ENCODE measurements around the gene QSOX1.
"Not testable (repeated sequence)": the region's sequence is repeated elsewhere in the genome, so short reads cannot be mapped to it uniquely, and the experiment has no call there.

QSOX1 gene, protein sequence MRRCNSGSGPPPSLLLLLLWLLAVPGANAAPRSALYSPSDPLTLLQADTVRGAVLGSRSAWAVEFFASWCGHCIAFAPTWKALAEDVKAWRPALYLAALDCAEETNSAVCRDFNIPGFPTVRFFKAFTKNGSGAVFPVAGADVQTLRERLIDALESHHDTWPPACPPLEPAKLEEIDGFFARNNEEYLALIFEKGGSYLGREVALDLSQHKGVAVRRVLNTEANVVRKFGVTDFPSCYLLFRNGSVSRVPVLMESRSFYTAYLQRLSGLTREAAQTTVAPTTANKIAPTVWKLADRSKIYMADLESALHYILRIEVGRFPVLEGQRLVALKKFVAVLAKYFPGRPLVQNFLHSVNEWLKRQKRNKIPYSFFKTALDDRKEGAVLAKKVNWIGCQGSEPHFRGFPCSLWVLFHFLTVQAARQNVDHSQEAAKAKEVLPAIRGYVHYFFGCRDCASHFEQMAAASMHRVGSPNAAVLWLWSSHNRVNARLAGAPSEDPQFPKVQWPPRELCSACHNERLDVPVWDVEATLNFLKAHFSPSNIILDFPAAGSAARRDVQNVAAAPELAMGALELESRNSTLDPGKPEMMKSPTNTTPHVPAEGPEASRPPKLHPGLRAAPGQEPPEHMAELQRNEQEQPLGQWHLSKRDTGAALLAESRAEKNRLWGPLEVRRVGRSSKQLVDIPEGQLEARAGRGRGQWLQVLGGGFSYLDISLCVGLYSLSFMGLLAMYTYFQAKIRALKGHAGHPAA

DNA sequence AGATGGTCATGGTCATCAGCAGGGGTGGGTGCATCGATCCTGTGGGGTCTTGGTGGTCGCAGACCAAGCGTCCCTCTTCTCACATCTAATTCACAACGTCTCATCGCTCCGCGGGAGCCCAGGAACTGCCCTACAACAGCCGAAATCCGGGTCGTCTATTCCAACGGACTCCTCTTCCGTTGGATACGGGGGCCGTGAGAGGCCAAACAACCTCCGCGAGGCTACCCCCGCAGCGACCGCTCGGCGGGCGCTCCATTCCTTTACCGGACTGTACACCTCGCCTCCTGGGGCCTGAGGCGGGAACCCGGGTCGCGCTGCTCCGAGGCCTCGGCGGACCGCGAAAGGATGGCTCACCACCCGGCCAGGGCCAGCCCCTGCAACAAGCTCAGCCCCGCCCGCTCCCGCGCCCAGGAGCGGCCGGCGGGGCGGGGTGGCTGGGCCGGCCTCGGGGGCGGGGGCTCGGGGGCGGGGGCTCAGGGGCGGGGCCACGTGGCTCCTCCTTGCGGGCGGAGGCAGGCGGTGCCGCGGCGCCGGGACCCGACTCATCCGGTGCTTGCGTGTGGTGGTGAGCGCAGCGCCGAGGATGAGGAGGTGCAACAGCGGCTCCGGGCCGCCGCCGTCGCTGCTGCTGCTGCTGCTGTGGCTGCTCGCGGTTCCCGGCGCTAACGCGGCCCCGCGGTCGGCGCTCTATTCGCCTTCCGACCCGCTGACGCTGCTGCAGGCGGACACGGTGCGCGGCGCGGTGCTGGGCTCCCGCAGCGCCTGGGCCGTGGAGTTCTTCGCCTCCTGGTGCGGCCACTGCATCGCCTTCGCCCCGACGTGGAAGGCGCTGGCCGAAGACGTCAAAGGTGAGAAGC lies at the start of gene QSOX1:
Gene QSOX1, plus strand, starts transcription at position 545 of the 857 bp plus-strand sequence. Its CDS starts 39 bp downstream, at position 584.
- no peaks in the 10 kb centered on the region for H3K27me3 Mint-ChIP-seq
- H3K9me3 Mint-ChIP-seq, result no peaks in the 10 kb centered on the region
- H3K4me1 Mint-ChIP-seq (ENCODE audit: low read depth), result peaks cover 59% of the 10 kb centered on the region
- peaks cover 54% of the 10 kb centered on the region for H3K36me3 Mint-ChIP-seq (ENCODE audit: low read depth)
- peak within 1 kb of the TSS; percentile 98 for H3K27ac Mint-ChIP-seq
- intact Hi-C loops (cut with micrococcal nuclease), result loop anchor here (10.0 kb wide), 1 partner anchor 270 kb away; the partner anchor contains the start of gene TOR1AIP1
- H3K4me3 Mint-ChIP-seq, result peak within 1 kb of the TSS; percentile 98

DNA sequence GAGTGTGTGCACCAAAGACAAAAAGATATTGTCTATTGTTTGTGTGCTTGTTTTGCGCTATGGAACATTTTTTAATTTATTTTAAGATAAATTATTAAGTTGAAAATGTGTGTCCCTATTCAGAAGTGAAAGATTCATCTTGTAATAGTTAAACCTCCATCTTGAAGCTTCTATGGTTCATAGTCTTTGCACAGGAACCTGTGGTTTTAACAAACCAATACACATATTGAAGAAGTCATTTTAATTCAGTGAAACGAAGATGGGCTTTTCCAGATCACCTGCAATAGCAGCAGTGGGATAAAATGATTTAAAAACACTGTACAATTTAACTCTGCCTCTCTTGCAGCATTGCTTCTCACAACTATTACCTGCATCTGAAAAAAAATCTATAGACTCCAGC lies 42.6 kb upstream of the QSOX1 start:
- no peaks in the 10 kb centered on the region for H3K9me3 Mint-ChIP-seq
- H3K27ac Mint-ChIP-seq, result no peak overlapping the region
- H3K36me3 Mint-ChIP-seq (ENCODE audit: low read depth), result peaks cover 77% of the 10 kb centered on the region
- H3K4me3 Mint-ChIP-seq, result no peak overlapping the region
- intact Hi-C loops (cut with micrococcal nuclease), result no loop called here
- H3K4me1 Mint-ChIP-seq (ENCODE audit: low read depth), result peaks cover 16% of the 10 kb centered on the region
- H3K27me3 Mint-ChIP-seq, result no peaks in the 10 kb centered on the region

DNA sequence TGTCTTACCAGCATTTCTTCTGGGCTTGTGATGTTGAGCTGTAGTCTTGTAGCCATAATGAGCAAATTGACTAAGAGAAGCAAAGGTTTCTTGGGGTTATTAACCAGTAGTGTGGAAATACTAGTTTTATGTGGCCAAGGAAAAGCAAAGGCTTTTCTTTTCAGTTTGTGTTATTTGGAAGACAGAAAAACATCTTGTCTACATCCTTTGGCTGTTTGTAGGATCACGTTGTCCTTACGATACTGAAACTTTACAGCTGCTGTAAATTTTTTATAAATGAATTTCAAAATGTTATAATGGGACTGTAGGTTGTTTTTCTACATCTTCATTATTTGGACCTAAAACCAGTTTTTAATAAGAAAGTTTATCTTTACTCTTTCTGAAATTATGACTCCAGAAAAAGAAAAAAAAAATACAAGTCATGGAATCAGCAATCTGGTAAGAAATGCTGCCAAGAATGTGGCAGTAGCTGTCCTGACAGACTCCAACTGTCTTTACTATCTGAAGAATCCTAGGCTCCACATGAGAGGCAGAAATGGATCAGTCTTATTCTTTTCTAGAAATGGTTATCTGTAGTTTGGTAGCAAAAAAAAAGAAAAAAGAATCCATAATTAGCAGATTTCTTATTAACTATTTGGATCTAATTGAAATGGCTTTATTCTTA lies 41.6 kb upstream of the QSOX1 start:
- H3K27ac Mint-ChIP-seq, result no peak overlapping the region
- H3K4me1 Mint-ChIP-seq (ENCODE audit: low read depth), result peaks cover 18% of the 10 kb centered on the region
- H3K36me3 Mint-ChIP-seq (ENCODE audit: low read depth), result peaks cover 67% of the 10 kb centered on the region
- intact Hi-C loops (cut with micrococcal nuclease), result no loop called here
- no peaks in the 10 kb centered on the region for H3K9me3 Mint-ChIP-seq
- no peak overlapping the region for H3K4me3 Mint-ChIP-seq
- H3K27me3 Mint-ChIP-seq, result no peaks in the 10 kb centered on the region

DNA sequence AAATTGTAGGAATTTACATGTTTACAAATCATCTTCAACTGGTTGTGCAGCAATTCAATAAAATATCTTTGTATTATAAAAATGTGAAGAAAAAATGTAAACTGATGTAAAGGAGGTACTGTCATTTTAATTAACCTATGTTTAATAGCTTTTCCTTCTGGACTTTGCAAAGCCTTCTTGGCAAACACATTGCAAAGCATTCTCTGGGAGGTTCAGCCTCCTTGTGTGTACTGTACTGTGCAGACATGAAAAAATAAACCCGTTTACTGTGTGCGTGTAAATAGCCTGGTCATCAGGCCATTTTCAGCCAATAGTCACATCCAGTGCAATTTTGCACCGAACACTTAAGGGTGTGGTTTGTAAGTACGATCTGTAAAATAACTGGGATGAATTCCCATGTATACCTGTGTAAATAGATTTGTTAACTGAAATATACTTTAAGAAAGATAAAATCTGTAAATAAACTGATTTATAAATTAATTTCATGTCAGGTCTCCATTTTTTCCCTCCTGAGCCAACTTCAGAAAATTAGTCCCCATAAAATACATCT lies 40.2 kb upstream of the QSOX1 start:
- H3K27me3 Mint-ChIP-seq, result no peaks in the 10 kb centered on the region
- H3K27ac Mint-ChIP-seq, result no peak overlapping the region

DNA sequence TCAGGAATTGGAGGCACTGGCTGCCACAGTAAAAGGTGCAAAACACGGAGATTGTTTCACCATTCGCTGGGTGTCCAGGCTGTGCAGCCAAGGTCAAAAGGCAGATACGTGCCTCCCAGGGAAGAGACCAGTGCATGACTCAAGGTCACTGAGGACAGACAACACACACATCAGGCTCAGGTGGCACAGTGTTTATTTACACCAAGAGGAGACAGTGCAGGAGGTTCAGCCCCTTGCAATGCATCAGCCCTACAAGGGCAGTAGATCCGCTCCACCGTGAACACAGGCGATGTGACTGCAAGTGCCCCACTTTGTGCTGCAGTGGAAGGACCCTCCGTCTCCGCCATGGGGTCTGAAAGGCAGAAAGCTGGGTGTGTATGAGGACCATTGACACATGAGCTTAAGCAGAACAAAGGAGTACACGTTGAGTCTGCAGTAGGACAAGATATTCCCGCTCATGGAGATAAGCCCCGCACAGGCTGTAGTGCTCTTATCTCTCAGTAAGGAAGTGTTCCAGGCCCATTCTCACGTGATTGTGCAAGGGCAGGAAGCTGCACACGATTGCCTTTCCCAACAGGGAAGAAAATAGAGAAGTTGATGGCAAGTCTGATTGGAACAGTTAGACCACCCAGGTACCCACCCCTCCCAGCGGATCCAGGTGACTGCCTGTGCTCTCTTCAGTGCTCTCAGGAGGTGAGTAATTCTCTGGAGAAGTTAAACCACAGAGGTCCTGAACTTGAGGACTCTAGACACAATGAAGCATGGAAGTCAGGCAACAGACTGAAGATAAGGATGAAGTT lies 37.5 kb upstream of the QSOX1 start:
- Mint-ChIP-seq H3K27ac (no peak overlapping the region), H3K27me3 (no peaks in the 10 kb centered on the region), H3K4me1 (ENCODE audit: low read depth) (peaks cover 32% of the 10 kb centered on the region), H3K4me3 (no peak overlapping the region), H3K9me3 (no peaks in the 10 kb centered on the region), H3K36me3 (ENCODE audit: low read depth) (peaks cover 27% of the 10 kb centered on the region)
- intact Hi-C loops (cut with micrococcal nuclease), result no loop called here

More for the DNA sequence above, 40.2 kb upstream of the QSOX1 start:
- H3K36me3 Mint-ChIP-seq (ENCODE audit: low read depth), result peaks cover 53% of the 10 kb centered on the region
- H3K4me1 Mint-ChIP-seq (ENCODE audit: low read depth), result peaks cover 21% of the 10 kb centered on the region
- H3K9me3 Mint-ChIP-seq, result no peaks in the 10 kb centered on the region
- intact Hi-C loops (cut with micrococcal nuclease), result no loop called here
- H3K4me3 Mint-ChIP-seq, result no peak overlapping the region

DNA sequence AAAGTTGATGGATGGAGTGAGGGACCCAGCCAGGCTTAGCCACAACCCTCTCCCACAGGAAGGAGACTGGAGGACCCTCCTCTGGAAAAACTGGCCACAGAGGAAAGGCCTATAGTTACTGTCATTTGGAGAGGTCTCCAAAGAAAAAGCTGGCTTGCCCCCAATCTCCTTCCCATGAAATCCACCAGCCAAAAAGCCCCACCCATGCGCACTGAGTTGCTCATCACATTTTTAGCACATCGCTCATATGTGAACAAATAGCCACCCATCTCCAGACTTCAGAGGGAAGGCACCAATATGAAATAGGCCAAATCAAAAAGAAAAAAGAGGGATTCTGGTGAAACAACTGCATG lies 36.9 kb upstream of the QSOX1 start:
- Mint-ChIP-seq H3K27ac (no peak overlapping the region), H3K36me3 (ENCODE audit: low read depth) (peaks cover 21% of the 10 kb centered on the region), H3K4me1 (ENCODE audit: low read depth) (peaks cover 32% of the 10 kb centered on the region), H3K27me3 (no peaks in the 10 kb centered on the region), H3K9me3 (no peaks in the 10 kb centered on the region), H3K4me3 (no peak overlapping the region)
- intact Hi-C loops (cut with micrococcal nuclease), result no loop called here

DNA sequence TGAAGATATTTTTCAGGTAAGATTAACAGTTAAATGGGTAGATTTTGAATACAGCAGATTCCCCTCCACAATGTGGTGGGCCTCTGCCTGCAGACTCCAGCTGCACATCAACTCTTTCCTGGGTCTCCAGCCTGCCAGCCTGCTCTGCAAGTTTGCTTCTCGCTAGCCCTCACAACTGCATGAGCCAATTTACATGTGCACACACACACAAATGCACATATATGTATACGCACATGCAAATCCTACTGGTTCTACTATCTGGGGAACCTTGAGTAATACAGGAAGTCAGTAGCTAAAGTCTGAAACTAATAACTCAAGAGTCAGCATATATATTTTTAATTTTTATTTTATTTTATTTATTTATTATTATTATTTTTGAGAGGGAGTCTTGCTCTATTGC lies 34.8 kb upstream of the QSOX1 start:
- Mint-ChIP-seq H3K36me3 (ENCODE audit: low read depth) (peaks cover 10% of the 10 kb centered on the region), H3K27me3 (no peaks in the 10 kb centered on the region), H3K4me1 (ENCODE audit: low read depth) (peaks cover 32% of the 10 kb centered on the region), H3K4me3 (no peak overlapping the region), H3K9me3 (no peaks in the 10 kb centered on the region), H3K27ac (no peak overlapping the region)
- intact Hi-C loops (cut with micrococcal nuclease), result no loop called here

DNA sequence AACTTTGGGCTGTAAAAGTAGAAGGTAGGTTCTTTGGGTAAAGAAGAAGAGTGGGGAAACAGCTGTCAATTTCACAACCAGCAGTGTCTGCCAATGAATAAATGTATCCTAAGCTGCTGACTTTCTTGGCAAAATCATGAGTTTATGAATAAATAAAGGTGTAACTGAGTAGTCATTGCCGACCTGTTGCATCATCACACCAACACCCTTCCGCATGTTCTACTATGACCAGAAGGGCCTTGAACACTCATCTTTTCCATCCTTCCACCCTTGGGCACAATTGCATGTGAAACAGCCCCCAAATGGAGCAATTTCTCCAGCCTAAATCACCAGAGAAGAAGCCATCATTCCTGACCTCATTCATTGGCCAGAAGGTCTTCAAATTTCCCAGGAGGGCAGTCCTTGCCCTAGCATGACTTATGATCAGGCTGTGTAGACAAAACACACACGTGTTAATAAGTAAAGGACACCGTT lies 31.2 kb upstream of the QSOX1 start:
- no peaks in the 10 kb centered on the region for H3K36me3 Mint-ChIP-seq (ENCODE audit: low read depth)
- no peaks in the 10 kb centered on the region for H3K9me3 Mint-ChIP-seq
- intact Hi-C loops (cut with micrococcal nuclease), result no loop called here
- H3K27ac Mint-ChIP-seq, result no peak overlapping the region
- H3K27me3 Mint-ChIP-seq, result no peaks in the 10 kb centered on the region
- H3K4me3 Mint-ChIP-seq, result no peak overlapping the region
- H3K4me1 Mint-ChIP-seq (ENCODE audit: low read depth), result peaks cover 25% of the 10 kb centered on the region

DNA sequence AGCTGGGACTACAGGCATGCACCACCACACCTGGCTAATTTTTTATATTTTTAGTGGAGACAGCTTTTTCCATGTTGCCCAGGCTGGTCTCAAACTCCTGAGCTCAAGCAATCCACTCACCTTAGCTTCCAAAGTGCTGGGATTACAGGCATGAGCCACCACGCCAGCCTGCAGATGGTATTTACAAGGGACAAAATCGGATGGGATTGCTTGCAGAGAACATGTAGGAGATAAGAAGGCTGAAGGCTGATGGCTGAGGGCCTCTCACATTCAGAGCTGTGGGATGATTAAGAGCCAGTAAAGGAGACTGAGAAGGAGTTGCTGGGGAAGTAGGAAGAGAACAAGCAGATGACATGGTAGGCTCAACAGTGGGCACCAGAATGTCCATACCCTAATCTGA lies 24.0 kb upstream of the QSOX1 start:
- intact Hi-C loops (cut with micrococcal nuclease), result no loop called here
- Mint-ChIP-seq H3K36me3 (ENCODE audit: low read depth) (no peaks in the 10 kb centered on the region), H3K9me3 (no peaks in the 10 kb centered on the region), H3K27me3 (no peaks in the 10 kb centered on the region), H3K27ac (no peak overlapping the region), H3K4me3 (no peak overlapping the region), H3K4me1 (ENCODE audit: low read depth) (peaks cover 51% of the 10 kb centered on the region)

DNA sequence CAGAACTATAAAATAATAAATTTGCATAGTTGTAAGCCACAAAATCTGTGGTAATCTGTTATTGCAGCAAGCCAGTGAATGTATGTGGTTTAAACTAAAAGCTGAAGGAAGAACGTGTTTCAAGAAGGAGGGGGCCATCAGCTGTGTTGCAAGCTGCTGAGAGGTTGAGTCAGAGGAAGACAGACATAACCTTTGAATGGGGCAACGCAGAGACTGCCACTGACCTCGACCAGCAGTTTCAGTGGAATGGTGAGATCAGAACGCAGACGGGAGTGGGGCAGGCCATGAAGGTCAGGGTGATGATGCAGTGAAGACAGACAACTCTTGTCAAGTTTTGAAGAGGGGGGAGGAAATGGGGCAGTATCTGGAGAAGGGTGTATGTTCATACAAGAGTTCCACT lies 23.2 kb upstream of the QSOX1 start:
- no peaks in the 10 kb centered on the region for H3K9me3 Mint-ChIP-seq
- H3K27ac Mint-ChIP-seq, result peak overlapping the region; percentile 33
- peaks cover 58% of the 10 kb centered on the region for H3K4me1 Mint-ChIP-seq (ENCODE audit: low read depth)
- intact Hi-C loops (cut with micrococcal nuclease), result no loop called here
- H3K4me3 Mint-ChIP-seq, result no peak overlapping the region
- no peaks in the 10 kb centered on the region for H3K36me3 Mint-ChIP-seq (ENCODE audit: low read depth)
- no peaks in the 10 kb centered on the region for H3K27me3 Mint-ChIP-seq

DNA sequence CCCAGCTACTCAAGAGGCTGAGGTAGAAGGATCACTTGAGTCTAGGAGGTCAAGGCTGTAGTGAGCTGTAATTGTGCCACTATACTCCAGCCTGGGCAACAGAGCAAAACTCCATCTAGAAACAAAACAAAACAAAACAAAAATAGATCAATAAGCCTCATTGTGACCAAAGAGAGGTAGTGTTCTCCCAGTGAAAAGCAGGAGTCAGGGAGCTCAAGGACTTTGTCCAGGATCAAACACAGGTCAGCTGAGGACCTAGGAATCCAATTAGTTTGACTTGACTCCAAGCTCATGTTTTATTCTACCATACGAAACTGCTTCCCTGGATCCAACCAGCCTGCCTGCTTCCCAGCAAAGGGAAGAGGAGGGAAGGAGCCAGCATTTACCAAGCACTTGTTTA lies 21.5 kb upstream of the QSOX1 start:
- Mint-ChIP-seq H3K4me1 (ENCODE audit: low read depth) (peaks cover 53% of the 10 kb centered on the region), H3K27me3 (no peaks in the 10 kb centered on the region)
- intact Hi-C loops (cut with micrococcal nuclease), result no loop called here

DNA sequence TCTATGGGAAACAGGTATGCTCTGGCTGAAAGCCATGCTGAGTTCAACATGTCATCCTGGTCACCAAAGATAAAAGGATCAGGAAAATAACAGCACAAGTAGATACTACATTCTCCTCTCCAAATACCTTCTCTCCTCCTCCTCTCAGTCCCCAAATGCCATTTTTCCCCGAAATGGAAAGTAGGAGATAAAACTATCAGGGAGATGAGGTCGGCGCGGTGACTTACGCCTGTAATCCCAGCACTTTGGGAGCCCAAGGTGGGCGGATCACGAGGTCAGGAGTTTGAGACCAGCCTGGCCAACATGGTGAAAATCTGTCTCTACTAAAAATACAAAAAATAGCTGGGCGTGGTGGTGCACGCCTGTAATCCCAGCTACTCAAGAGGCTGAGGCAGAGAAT lies 21.0 kb upstream of the QSOX1 start:
- H3K27me3 Mint-ChIP-seq; H3K27ac Mint-ChIP-seq; H3K4me3 Mint-ChIP-seq; H3K9me3 Mint-ChIP-seq; H3K36me3 Mint-ChIP-seq (ENCODE audit: low read depth); intact Hi-C loops (cut with micrococcal nuclease): not testable (repeated sequence)
- H3K4me1 Mint-ChIP-seq (ENCODE audit: low read depth), result peaks cover 49% of the 10 kb centered on the region

More for the DNA sequence above, 21.5 kb upstream of the QSOX1 start:
- no peaks in the 10 kb centered on the region for H3K36me3 Mint-ChIP-seq (ENCODE audit: low read depth)
- H3K4me3 Mint-ChIP-seq, result no peak overlapping the region
- H3K9me3 Mint-ChIP-seq, result no peaks in the 10 kb centered on the region
- H3K27ac Mint-ChIP-seq, result no peak overlapping the region

All from dendritic cell treated with granulocyte-macrophage colony-stimulating factor and Interleukin-4, amounts not matched to agents 40 ng/mL and 50 ng/mL, for 4 days (primary cell).